Fibroblast of the aortic adventitia (primary cell): ENCODE measurements around the gene CDC42EP2. TPM values are rescaled to one million over a fixed set of nuclear protein-coding genes. Genes with fewer than 3 reads are reported as not detected.

Source experiments
- DNase-seq: peaks from one replicate; pipeline ENCODE4 v3.0.0-alpha.2; 2010; ENCODE audit warnings: low read depth
- H3K4me3 ChIP-seq: 2 replicates; pipeline ENCODE4 v1.5.1; 2011; ENCODE audit warnings: low read depth, mild to moderate bottlenecking, control low read depth, low read length, moderate library complexity
- total RNA-seq: library from RNA; depleted of rRNA; stranded (reverse); fragments of >200 nt; gene quantifications from 2 replicates; pipeline ENCODE4 v1.2.3, GENCODE V29; 2012; ENCODE audit warnings: low replicate concordance
- TF ChIP-seq, protein P1 (sequence below): IDR thresholded peaks from 2 replicates; pipeline ENCODE4 v1.5.1; 2011; ENCODE audit warnings: mild to moderate bottlenecking, low read length, control low read depth, inconsistent platforms; ENCODE audit not compliant: insufficient read depth

Gene CDC42EP2
- total RNA-seq, 1 donor, result 28.0 TPM

DNA sequence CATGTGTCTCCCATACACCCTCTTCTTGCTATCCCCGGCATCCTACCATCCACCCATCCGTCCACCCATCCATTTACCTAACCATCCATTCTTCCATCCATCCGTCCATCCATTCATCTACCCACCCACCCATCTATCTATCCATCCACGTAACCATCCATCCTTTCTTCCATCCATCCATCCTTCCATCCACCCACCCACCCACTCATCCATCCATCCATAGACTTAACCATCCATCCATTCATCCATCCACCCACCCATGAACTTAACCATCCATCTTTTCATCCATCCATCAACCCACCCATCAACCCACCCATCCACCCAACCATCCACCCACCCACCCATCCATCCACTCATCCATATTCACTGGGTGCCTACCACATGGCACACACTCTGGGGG, 10.6 kb upstream of the CDC42EP2 start:
- TF ChIP-seq, protein P1, sequence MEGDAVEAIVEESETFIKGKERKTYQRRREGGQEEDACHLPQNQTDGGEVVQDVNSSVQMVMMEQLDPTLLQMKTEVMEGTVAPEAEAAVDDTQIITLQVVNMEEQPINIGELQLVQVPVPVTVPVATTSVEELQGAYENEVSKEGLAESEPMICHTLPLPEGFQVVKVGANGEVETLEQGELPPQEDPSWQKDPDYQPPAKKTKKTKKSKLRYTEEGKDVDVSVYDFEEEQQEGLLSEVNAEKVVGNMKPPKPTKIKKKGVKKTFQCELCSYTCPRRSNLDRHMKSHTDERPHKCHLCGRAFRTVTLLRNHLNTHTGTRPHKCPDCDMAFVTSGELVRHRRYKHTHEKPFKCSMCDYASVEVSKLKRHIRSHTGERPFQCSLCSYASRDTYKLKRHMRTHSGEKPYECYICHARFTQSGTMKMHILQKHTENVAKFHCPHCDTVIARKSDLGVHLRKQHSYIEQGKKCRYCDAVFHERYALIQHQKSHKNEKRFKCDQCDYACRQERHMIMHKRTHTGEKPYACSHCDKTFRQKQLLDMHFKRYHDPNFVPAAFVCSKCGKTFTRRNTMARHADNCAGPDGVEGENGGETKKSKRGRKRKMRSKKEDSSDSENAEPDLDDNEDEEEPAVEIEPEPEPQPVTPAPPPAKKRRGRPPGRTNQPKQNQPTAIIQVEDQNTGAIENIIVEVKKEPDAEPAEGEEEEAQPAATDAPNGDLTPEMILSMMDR, result no peak
- no peak overlapping the region for H3K4me3 ChIP-seq
- DNase-seq, result no peak

DNA sequence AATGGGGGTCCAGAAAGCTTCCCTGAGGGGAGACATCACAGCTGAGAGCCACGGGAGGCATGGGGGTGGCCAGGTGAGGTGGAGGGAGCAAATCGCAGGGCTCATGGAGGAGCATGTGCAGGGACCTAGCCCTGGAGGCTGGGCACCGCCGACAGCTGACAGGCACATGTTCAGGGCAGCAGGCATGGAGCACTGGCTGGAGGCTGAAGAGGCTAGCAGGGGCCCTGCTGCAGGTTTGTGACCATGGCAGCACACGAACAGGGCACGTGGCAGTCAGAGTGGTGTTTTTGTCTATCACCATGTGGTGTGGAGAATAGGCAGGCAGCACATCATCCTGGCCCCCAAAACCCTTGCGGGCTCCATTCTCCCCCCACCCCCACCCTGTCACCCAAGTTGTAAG, 10.1 kb upstream of the CDC42EP2 start:
- H3K4me3 ChIP-seq, result no peak overlapping the region
- TF ChIP-seq, protein P1, result no peak
- DNase-seq, result no peak

DNA sequence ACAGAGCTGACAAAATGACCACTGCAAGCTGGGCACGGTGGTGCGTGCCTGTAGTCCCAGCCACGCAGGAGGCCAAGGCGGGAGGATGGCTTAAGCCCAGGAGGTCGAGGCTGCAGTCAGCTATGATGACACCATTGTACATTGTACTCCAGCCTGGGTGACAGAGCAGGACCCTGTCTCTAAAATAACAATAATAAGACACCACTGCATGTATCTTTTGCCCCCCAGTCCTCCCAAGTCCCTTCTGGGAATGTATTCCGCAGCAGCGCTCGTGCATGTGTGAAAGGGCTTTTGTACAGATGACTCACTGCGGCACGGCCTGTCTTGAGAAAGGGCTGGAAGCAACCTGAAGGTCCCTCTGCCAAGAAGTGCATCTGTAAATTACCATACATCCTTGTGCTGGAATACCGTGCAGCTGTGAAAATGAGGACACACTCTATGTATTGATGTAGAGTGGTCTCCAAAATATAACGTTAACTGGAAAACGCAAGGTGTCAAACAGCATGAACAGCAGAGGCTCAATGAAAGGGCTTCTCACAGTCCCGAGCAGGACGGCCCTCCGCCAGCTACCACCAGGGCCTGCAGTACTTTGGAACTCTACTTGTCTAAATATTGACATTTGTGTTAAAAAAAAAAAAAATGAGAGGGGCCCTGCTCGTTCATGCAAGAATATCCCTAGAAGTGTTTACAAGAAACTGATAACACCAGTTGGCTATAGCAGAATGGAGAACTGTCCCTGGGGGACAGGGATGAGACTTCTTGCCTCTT, 9.0 kb upstream of the CDC42EP2 start:
- no peak overlapping the region for H3K4me3 ChIP-seq
- TF ChIP-seq, protein P1, result no peak
- no peak for DNase-seq

DNA sequence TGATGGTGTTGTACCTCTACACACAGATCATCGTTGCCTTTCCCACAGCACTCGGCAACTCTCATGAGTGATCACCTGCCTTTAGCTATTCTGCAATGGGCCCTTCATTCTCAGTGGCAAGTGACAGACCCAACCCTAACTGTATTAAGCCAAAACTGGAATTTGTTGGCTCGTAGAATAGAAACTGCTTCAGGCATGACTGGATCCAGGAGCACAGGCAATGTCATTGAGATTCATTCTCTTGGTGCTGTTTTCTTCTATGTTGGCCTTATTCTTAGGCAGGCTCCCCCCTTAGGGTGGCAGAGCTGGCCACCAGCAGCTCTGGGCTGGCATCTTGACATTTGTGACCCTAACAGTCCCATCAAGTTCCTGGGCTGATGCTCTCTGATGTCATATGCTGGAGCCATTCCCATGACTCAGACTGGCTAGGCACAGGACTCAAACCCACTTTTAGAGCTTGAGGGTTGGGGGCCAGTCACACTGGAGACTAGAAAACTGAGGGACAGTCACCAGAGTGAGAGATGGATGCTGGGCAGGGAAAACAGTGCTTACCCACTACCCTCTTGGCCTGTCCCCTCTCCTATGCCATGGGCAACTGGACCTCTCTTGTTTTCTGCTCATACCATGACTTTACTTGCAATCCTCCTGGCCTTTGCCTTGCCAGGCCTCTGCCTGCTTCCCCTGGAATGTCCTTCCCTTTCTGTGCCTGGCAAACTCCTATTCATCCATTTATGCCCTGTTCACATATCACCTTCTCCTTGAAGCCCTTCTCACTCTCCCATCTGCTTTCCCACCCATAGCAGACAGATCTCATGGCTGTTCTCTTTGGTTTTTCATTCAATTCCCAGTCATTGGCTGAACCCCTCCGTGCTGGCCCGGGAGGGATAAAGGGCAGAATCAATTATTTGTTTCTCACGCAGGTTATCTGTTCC, 7.1 kb upstream of the CDC42EP2 start:
- DNase-seq, result no peak
- TF ChIP-seq, protein P1, result no peak
- H3K4me3 ChIP-seq, result no peak overlapping the region

DNA sequence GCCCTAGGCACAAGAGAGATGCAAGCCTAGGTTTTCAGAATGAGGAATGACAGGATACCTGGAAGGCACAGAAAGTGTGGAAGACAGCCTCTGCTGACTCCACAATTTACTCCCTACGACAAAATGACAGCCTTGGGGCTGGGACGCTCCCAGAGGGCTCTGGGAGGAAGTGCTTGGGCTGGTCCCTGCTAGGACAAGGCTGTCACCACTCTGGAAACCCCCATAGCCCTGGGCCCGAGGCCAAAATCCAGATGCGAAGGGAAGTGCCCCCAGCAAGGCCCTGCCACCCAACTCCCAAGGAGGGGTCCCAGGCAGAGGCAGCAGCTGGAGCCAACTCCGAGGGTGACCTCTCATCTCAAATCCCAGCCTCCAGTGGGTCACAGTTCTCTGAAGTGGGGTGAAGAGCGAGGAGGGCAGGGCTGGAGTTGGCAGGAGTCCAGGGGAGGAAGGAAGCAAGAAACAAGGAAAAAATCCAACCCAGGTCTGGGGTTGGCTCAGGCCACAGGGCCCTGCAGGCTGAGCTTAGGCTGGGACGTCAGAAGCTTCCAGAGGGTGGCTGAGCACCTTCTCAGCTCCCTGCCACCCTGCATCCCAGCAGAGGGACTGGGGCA, 6.3 kb upstream of the CDC42EP2 start:
- H3K4me3 ChIP-seq, result no peak overlapping the region
- no peak for DNase-seq

DNA sequence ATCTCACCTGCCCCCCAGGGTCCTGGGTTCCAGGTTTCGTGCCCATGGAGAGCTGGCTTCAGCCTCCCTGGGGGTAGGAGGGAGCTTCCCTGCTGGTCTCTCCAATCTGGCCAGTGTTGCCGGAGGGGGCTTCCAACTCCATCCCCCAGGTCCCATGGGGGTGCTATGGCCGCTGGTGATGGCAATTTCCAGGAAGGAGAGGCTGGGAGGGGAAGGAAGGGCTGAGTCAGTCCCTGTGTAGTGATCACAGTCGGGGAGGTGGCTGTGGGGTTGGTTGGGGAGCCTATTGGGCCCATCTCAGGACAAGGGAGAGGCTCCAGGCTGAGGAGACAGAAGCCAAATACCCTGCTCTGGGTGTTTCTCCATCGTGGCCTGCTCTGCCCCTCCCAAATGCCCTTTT, 5.7 kb upstream of the CDC42EP2 start:
- TF ChIP-seq, protein P1, result no peak
- no peak for DNase-seq
- H3K4me3 ChIP-seq, result no peak overlapping the region

More for the DNA sequence above, 6.3 kb upstream of the CDC42EP2 start:
- TF ChIP-seq, protein P1, result no peak
